ENCODE measurements around the gene HNRNPF. TPM values are rescaled to one million over a fixed set of nuclear protein-coding genes. Genes with fewer than 3 reads are reported as not detected.

The HNRNPF gene
- polyA plus RNA-seq, 2 of the 4 experiments (the other 2 are of a cell fraction), result 228 to 271 TPM

- POLR2A ChIA-PET, result no interaction called here
- CTCF ChIA-PET, result no interaction called here
- ATAC-seq (no peak), FAIRE-seq (no peak), DNase-seq (ENCODE audit: low read depth in 1 of 2, low spot score in 1 of 2) (no peak)
- TF ChIP-seq E2F6 (IDR thresholded peaks at IDR 0.05; ENCODE audit: borderline replicate concordance, low read depth), result no peak
- TF ChIP-seq RAD21 (conservative IDR thresholded peaks at IDR 0.05 in 1 of 2, IDR thresholded peaks at IDR 0.05 in 1 of 2), result no peak
- no peak for TF ChIP-seq CHD4 (IDR thresholded peaks at IDR 0.05; ENCODE audit: borderline replicate concordance)
- TF ChIP-seq RFX5 (IDR thresholded peaks at IDR 0.05), result no peak
- no peak for TF ChIP-seq HOXA7 (CRISPR knock-in tag; IDR thresholded peaks at IDR 0.05)
- no peak for TF ChIP-seq HES2 (IDR thresholded peaks at IDR 0.05)
- TF ChIP-seq KDM5A (IDR thresholded peaks at IDR 0.05), result no peak
- no peak for TF ChIP-seq MAZ (IDR thresholded peaks at IDR 0.05; ENCODE audit: borderline replicate concordance, low read depth, low read length)
- TF ChIP-seq BHLHE40 (IDR thresholded peaks at IDR 0.05; ENCODE audit: low read depth, low read length), result no peak
- TF ChIP-seq HDAC2 (IDR thresholded peaks at IDR 0.05), result no peak
- no peak for TF ChIP-seq EHF (CRISPR knock-in tag; IDR thresholded peaks at IDR 0.05)
- TF ChIP-seq KDM1A (IDR thresholded peaks at IDR 0.05; ENCODE audit: low read depth), result no peak
- Histone ChIP-seq H3K4me1 (peaks cover 11% of the 10 kb centered on the region), H3K27ac (no peak overlapping the region), H3K9me3 (no peaks in the 10 kb centered on the region), H3K4me3 (no peak overlapping the region), H3K4me2 (no peak overlapping the region)
- 68% methylated on average over 8 of the region's 9 CpGs for WGBS (ENCODE audit: missing lambda C conversion rate)
These were observed 32.8 kb downstream of the HNRNPF start for GRCh38 chr10:43376046-43376635.

GRCh38 chr10:43375401-43376020 is 33.5 kb downstream of the HNRNPF start:
- ATAC-seq, result no peak
- CTCF ChIA-PET, result no interaction called here
- no peak for FAIRE-seq

More at GRCh38 chr10:43375401-43376020, 33.5 kb downstream of the HNRNPF start:
- H3K9me3 ChIP-seq, result no peaks in the 10 kb centered on the region
- no peak for TF ChIP-seq E2F6 (IDR thresholded peaks at IDR 0.05; ENCODE audit: borderline replicate concordance, low read depth)
- TF ChIP-seq HOXA7 (CRISPR knock-in tag; IDR thresholded peaks at IDR 0.05), result no peak
- TF ChIP-seq ZSCAN20 (CRISPR knock-in tag; IDR thresholded peaks at IDR 0.05), result no peak
- TF ChIP-seq NR3C1 (IDR thresholded peaks at IDR 0.05), result no peak
- no peak for TF ChIP-seq KDM5A (IDR thresholded peaks at IDR 0.05)
- no peak for TF ChIP-seq CHD2 (IDR thresholded peaks at IDR 0.05; ENCODE audit: low read length, partially characterized antibody)
- TF ChIP-seq EP300 (IDR thresholded peaks at IDR 0.05), result no peak
- TF ChIP-seq FOXS1 (CRISPR knock-in tag; IDR thresholded peaks at IDR 0.05), result no peak
- no peak for TF ChIP-seq RCOR1 (IDR thresholded peaks at IDR 0.05; ENCODE audit: low read depth, low read length)
- no peak for TF ChIP-seq KDM1A (IDR thresholded peaks at IDR 0.05; ENCODE audit: low read depth)
- no peak for TF ChIP-seq NPAS2 (CRISPR knock-in tag; IDR thresholded peaks at IDR 0.05; ENCODE audit: borderline replicate concordance)
- no peak for TF ChIP-seq TFCP2L1 (CRISPR knock-in tag; IDR thresholded peaks at IDR 0.05)
- TF ChIP-seq RAD21 (conservative IDR thresholded peaks at IDR 0.05 in 1 of 2, IDR thresholded peaks at IDR 0.05 in 1 of 2), result no peak
- no peak for TF ChIP-seq CBX8 (IDR thresholded peaks at IDR 0.05)
- TF ChIP-seq HOXB13 (CRISPR knock-in tag; IDR thresholded peaks at IDR 0.05; ENCODE audit: low read depth), result no peak
- no peak for TF ChIP-seq MAFK (IDR thresholded peaks at IDR 0.05; ENCODE audit: partially characterized antibody)
- no peak for TF ChIP-seq ELK1 (IDR thresholded peaks at IDR 0.05; ENCODE audit: low read depth, low read length)
- no peak for TF ChIP-seq RARB (CRISPR knock-in tag; IDR thresholded peaks at IDR 0.05)
- no peak for TF ChIP-seq ZNF302 (CRISPR knock-in tag; IDR thresholded peaks at IDR 0.05)
- no peak for TF ChIP-seq MAZ (IDR thresholded peaks at IDR 0.05; ENCODE audit: borderline replicate concordance, low read depth, low read length)
- 76% methylated on average over 12 of the region's 12 CpGs for WGBS (ENCODE audit: missing lambda C conversion rate)
- no peak overlapping the region for H3K27ac ChIP-seq
- no peak overlapping the region for H3K4me2 ChIP-seq
- DNase-seq (ENCODE audit: low read depth in 1 of 2, low spot score in 1 of 2), result no peak
- peaks cover 4% of the 10 kb centered on the region; the same call in 2 of the 3 replicates for H3K4me1 ChIP-seq
- H3K4me3 ChIP-seq, result no peak overlapping the region
- POLR2A ChIA-PET, result interaction anchor here (0.7 kb wide), 1 partner anchor 9 kb away, joined by 5 read pairs; no protein-coding TSS in a partner anchor

All from A549 (cell line).